AG09319 (cell line): Measurements from ENCODE around the gene TAC4.

Experiments
- DNase-seq: peaks from one replicate; pipeline ENCODE4 v3.0.0-alpha.2; 2010; ENCODE audit warnings: low read depth; ENCODE audit errors: extremely low read depth
- CTCF ChIP-seq: IDR thresholded peaks from 2 replicates; pipeline ENCODE4 v1.5.1; 2011; ENCODE audit warnings: low read depth, mild to moderate bottlenecking, inconsistent platforms, low read length, moderate library complexity

The TAC4 gene

GRCh38 chr17:49890852-49891251, 43.0 kb upstream of the TAC4 start:
- DNase-seq: no peak

GRCh38 chr17:49890077-49890821, 42.4 kb upstream of the TAC4 start:
- no peak for TF ChIP-seq CTCF
- no peak for DNase-seq

More at GRCh38 chr17:49890852-49891251, 43.0 kb upstream of the TAC4 start:
- no peak for TF ChIP-seq CTCF

GRCh38 chr17:49889500-49889899, 41.6 kb upstream of the TAC4 start:
- DNase-seq: no peak
- no peak for TF ChIP-seq CTCF

- TF ChIP-seq CTCF: no peak
- DNase-seq: no peak
Observed at GRCh38 chr17:49887744-49888360, 40.0 kb upstream of the TAC4 start.

- no peak for TF ChIP-seq CTCF
- DNase-seq: no peak
Observed at GRCh38 chr17:49887086-49887743, 39.3 kb upstream of the TAC4 start.

GRCh38 chr17:49886036-49886435, 38.2 kb upstream of the TAC4 start:
- no peak for DNase-seq
- TF ChIP-seq CTCF: no peak

- TF ChIP-seq CTCF: no peak
- DNase-seq: no peak
Observed at GRCh38 chr17:49882434-49882833, 34.6 kb upstream of the TAC4 start.
